Endometrial microvascular endothelial cells (primary cell): Measurements from ENCODE around the gene PRIM2. TPM values are rescaled to one million over a fixed set of nuclear protein-coding genes. Genes with fewer than 3 reads are reported as not detected.
"Not testable (repeated sequence)": the region's sequence is repeated elsewhere in the genome, so short reads cannot be mapped to it uniquely, and the experiment has no call there.

Experiments
- in situ Hi-C: cut with HindIII; loops from 2 replicates; pipeline ENCODE4 v1.10.0; 2017; ENCODE audit warnings: low sequenced_read_pairs, low pct_unique_long_range_greater_than_20kb; ENCODE audit errors: inconsistent ontology term
- total RNA-seq: library from RNA; depleted of rRNA; stranded (reverse); fragments of >200 nt; gene quantifications from one replicate; pipeline ENCODE4 v1.2.3, GENCODE V29; 2015; ENCODE audit errors: inconsistent ontology term

PRIM2 gene
- total RNA-seq, 1 donor from 2014 or later = 25.2 TPM

DNA sequence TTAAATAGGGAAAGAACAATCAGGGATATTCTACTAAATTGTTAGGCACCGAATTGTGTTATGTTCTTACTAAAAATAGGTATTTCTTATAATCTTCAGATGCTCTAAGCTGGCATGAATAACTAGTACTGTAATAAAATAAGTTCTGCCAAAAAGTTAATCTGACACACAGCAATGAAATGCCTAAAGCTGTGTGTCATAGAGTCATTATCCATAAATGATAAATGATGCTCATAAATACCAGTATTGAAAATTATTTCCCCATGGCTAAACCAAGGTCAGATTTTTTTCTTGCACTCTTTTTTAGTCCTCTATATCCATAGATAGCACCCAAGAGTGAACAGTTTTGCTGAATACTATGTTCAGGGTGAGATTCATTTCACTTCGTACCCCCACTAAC lies 11.7 kb upstream of the PRIM2 start:
- in situ Hi-C loops = no loop called here

DNA sequence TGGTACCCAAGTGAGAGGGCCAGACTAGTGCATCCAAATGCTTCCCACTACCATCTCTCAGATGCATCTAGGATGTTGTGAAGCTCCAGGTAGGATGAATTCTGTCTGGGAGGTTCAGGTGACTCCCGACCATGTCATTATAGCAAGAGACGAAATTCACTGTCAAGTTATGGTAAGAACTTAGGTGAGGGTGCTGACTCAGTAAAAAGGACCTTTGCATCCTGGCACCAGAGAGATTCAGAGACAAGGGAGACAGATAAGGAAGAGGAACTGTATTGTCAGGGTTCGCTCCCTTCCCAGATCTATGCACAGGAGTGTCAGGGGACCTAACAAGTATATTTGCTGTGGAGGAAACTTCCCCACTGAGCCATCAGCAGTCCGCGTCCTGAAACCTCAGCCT lies 11.2 kb upstream of the PRIM2 start:
- in situ Hi-C loops = no loop called here

DNA sequence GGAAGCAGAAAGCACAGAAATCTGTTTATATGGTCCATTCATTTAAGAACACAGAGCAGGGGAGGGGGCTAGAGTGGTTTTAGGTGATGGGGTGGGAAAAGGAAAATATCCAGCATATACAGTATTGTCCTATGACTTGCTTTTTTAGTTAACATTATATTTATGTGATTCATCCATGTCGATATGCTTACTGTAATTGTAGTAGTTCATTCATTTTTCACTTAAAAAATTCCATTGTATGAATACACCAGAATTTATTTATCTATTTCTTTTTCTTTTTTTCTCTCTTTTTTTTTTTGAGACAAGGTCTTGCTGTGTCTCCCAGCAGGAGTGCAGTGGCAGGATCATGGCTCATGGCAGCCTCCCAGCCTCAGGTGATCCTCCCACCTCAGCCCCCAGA lies 9.6 kb upstream of the PRIM2 start:
- in situ Hi-C loops = no loop called here

DNA sequence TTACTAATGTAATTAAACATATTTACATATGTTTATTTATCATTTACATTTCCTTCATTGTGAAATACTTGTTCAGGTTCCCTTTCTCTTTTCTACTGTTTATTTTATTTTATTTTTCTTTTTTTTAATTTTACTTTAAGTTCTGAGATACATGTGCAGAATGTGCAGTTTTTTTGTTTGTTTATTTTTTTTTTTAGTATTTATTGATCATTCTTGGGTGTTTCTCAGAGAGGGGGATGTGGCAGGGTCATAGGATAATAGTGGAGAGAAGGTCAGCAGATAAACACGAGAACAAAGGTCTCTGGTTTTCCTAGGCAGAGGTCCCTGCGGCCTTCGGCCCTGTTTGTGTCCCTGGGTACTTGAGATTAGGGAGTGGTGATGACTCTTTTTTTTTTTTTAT lies 8.7 kb upstream of the PRIM2 start:
- in situ Hi-C loops = not testable (repeated sequence)

DNA sequence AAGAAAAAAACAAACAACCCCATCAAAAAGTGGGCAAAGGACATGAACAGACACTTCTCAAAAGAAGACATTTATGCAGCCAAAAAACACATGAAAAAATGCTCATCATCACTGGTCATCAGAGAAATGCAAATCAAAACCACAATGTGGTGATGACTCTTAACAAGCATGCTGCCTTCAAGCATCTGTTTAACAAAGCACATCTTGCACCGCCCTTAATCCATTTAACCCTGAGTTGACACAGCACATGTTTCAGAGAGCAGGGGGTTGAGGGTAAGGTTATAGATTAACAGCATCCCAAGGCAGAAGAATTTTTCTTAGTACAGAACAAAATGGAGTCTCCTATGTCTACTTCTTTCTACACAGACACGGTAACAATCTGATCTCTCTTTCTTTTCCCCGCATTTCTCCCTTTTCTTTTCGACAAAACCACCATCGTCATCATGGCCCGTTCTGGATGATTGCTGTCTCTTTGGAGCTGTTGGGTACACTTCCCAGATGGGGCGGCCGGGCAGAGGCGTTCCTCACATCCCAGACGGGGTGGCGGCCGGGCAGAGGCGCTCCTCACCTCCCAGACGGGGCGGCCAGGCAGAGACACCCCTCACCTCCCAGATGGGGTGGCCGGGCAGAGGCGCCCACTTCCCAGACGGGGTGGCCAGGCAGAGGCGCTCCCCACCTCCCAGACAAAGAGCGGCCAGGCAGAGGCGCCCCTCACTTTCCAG lies 7.2 kb upstream of the PRIM2 start:
- in situ Hi-C loops = loop anchor here (10.0 kb wide), 1 partner anchor 405 kb away; no protein-coding TSS in a partner anchor

DNA sequence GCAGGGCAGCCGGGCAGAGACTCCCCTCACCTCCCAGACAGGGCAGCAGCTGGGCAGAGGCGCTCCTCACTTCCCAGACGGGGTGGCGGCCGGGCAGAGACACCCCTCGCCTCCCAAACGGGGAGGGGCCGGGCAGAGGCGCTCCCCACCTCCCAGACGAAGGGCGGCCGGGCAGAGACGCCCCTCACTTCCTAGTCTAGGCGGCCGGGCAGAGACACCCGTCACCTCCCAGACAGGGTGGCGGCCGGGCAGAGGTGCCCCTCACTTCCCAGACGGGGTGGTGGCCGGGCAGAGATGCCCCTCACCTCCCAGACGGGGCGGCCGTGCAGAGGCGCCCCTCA lies 6.6 kb upstream of the PRIM2 start:
- in situ Hi-C loops = loop anchor here (10.0 kb wide), 1 partner anchor 406 kb away; no protein-coding TSS in a partner anchor

DNA sequence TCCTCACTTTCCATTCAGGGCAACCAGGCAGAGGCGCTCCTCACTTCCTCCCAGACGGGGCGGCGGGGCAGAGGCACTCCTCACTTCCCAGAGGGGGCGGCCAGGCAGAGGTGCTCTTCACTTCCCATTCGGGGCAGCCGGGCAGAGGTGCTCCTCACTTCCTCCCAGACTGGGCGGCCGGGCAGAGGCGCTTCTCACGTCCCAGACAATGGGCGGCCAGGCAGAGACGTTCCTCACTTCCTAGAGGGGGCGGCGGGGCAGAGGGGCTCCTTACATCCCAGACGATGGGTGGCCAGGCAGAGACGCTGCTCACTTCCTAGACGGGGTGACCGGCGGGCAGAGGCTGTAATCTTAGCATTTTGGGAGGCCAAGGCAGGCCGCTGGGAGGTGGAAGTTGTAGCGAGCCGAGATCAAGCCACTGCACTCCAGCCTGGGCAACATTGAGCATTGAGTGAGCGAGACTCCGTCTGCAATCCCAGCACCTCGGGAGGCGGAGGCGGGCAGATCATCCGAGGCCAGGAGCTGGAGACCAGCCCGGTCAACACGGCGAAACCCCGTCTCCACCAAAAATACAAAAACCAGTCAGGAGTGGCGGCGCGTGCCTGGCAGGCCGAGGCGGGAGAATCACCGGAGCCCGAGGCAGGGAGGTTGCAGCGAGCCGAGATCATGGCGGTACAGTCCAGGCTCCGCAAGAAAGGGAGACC lies 6.0 kb upstream of the PRIM2 start:
- in situ Hi-C loops = loop anchor here (10.0 kb wide), 1 partner anchor 407 kb away; no protein-coding TSS in a partner anchor

DNA sequence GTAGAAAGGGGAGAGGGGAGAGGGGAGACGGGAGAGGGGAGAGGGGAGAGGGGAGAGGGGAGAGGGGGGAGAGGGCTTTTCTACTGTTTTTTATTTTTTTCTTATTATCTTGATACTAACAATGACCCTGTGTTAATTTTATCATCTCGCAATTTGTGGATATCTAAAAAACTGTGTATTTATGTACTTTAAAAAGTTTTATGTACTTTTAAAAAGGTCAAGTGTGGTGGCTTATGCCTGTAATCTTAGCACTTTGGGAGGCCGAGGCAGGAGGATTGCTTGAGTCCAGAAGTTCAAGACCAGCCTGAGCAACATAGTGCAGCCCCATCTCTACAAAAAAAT lies 5.5 kb upstream of the PRIM2 start:
- in situ Hi-C loops = loop anchor here (10.0 kb wide), 1 partner anchor 407 kb away; no protein-coding TSS in a partner anchor

DNA sequence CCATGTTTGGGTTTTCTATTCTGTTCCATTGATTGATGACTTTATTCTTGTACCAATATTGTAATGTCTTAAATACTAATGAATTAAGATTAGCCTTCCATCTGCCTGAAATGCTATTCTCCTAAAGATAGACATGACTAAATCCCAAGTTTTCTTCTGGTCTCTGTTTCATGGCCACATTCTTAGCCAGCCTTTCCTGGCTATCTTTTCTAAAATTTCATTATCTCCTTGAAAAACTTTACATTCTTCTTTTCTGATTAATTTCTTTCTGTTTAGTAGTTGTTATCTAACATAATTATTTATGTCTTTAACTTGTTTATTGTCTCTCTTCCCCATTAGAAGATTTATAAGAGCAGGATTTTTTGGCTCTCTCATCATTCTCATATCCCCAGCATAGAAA lies 4.4 kb upstream of the PRIM2 start:
- in situ Hi-C loops = loop anchor here (10.0 kb wide), 1 partner anchor 408 kb away; no protein-coding TSS in a partner anchor

DNA sequence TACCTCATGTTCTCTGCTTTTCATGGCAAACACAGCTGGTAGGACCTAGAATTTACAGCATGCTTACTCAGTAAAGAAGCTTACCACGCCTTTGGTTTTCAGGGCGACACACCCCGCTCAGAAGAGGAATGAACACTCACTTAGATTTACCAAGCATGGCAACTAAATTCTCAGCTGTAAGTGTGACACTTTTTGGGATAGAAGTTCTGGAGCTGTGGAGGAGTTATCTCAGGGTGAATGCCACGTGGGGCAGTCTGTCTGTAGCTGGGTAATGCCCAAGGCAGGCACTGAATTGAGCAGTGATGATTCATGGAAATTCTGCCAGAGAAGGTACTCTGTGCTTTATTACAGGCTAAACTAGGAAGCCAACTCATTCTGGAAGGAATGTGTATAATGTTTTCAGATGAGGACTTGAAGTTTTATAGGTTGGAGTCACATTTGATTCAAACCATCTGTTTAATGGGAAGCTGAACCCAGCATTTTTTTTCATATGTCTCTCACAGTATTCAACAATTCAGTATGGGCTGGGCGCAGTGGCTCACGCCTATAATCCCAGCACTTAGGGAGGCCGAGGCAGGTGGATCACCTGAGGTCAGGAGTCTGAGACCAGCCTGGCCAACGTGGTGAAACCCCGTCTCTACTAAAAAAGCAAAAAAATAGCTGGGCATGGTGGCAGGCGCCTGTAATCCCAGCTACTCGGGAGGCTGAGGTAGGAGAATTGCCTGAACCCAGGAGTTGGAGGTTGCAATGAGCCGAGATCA lies 3.5 kb upstream of the PRIM2 start:
- in situ Hi-C loops = loop anchor here (10.0 kb wide), 1 partner anchor 409 kb away; no protein-coding TSS in a partner anchor

DNA sequence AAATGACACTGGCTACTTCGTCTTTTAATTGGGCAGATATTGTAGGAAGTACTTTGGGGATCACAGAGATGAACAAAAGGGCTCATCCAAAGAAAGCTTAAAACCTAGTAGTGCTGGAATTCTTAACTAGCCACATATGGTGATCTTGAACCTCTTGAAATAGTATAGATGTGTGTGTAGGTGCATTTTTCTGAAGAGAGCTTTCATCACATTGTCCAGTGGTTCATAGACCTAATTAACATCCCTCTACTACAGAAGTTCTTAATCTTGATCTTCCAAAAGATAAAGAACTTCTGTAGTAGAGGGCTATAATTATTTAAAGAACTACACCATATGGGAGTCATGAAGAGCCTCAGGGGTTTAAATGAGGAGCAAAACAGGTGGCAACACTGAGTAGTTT lies 2.3 kb upstream of the PRIM2 start:
- in situ Hi-C loops = loop anchor here (10.0 kb wide), 1 partner anchor 410 kb away; no protein-coding TSS in a partner anchor

DNA sequence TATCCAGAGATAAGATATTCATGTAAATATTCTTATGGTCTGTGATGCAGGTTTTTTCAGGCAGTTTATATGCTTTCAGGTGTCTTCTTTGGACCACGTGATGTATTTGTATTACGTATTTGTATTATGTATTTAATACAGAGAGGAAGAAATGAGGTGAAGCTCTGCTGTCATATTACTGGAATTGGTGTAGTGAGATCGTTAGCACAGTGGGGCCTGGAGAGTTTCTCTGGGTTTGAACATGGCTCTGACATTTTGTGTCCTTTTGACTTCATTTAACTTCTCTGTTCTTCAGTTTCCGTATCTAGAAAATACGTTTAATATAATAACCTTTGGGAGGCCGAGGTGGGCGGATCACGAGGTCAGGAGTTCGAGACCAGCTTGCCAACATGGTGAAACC lies 1.6 kb upstream of the PRIM2 start:
- in situ Hi-C loops = loop anchor here (10.0 kb wide), 1 partner anchor 411 kb away; no protein-coding TSS in a partner anchor

DNA sequence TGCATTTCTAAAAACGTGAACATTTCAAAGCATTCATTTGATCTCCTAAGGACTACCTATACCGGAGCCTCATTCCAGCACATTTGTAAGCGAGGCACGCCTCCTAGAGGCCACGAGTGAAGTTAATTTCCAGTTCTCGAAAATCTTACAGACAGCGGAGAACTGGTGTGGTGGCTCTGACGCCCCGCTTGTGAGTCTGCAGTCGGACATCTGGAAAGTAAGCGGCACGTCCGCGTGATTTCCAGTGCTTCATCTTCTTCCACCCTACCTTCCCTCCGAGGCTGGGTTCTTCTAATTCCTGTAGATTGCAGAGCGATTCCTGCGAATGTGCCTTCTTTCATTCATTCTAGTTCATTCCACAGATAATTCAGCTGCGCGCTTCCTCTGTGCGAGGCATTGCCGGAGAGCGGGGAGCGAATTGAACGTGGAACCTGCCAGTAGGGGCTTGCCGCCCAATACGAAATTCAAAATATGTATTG lies 810 bp upstream of the PRIM2 start:
- in situ Hi-C loops = loop anchor here (10.0 kb wide), 1 partner anchor 412 kb away; no protein-coding TSS in a partner anchor

DNA sequence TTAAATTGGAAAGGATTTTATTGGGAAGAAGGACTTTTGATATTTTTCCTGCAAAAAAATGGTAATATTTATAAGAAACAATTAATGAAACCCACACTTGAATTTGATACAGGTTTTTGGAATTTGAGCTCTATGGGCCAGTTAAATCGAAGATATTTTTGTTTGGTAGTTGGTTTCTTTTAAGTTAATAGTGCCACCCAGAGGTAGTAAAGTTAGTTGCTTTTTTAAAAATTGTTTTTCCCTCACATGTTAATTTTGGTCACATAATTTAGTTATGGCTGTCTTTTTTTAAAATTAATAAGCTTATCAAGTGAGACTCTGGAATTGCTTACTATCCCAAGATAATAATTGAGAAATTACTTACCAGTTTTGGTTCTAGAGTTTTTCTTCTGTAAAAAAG lies 7.1 kb downstream of the PRIM2 start:
- in situ Hi-C loops = no loop called here

DNA sequence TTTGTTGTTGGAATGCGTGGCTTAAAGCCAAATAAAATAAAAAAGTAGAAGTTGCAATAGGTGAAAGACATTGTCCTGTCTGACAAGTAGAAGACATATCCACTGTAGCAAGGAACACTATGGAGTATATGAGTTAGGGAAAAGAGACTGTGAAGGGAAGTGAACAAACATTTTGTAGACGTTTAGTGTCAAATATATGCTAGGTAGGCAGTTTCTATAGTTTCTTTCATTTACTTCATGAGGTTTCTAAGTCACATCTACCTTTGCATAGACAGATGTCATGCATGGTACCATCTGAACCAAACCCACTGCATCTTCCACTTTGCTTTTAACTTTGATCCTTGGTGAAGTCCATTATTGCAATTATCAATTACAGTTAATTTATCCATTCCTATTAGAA lies 9.9 kb downstream of the PRIM2 start:
- in situ Hi-C loops = no loop called here

DNA sequence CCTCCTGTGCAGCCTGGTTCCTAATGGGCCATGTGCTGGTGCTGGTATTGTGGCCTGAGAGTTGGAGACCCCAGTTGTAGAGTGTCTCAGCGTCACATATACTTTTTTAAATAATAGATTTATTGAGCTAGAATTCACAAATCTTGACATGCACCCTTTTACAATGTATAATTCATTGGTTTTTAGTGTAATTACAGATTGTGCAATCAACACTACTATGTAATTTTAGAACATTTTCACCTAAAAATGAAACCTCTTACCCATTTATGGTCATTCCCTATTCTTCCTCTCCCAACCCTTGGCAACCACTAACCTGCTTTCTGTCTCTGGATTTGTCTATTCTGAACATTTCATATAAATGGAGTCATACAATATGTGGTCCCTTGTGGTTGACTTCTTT lies 10.6 kb downstream of the PRIM2 start:
- in situ Hi-C loops = no loop called here

DNA sequence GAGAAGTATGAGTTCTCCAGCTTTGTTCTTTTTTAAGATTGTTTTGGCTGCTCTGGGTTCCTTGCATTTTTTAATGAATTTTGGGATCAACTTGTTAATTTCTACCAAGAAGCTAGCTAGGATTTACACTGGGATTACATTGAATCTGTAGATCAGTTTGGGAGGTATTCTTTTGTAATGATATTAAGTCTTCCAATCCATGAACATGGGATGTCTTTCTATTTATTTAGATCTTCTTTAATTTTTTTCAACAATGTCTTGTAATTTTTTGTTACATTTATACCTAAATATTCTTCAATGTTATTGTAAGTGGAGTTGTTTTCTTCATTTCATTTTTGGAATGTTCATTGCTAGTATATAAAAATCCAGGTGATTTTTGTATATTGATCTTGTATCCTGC lies 12.5 kb downstream of the PRIM2 start:
- in situ Hi-C loops = no loop called here

DNA sequence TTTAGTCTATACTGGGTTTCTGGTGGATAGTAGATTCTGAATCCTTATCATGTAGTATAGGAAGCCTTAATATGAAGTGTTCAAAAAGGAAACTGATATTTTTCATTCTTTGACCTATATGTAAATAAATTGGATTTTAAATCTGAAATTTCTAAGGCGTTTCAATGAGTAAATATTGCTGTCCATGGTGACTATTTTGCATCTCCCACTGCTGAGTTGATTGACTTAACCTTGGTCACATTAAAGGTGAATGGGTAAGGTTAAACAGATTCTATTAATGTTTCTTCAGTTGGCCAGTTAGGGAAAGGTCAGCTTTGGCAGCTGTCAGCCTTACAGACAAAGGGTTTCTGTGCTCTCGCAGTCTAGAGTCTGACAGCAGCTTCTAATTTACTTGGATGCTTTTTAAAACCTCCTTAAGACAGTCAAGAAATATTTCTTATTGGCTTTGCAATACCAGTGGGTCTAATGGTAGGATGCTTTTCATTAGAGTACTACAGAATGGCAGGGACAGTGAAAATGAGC lies 24.8 kb downstream of the PRIM2 start:
- in situ Hi-C loops = no loop called here

DNA sequence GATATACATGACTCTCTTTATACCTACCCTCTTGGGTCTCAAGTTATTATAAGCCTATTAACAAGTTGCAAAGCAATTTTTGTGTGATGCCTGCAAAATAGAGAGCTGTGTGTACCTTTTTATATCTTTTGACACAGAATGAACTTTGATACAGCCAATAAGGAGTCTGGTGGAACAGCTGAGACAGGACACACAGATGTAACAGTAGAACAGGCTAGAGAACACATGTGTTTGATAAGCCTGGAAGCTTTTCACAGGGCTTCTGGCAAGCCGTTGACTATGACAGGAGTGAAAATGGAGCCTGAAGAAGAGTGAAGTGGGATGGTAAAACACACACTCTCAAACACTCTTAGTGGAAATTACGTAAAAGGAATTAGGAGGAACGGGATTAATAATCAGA lies 25.9 kb downstream of the PRIM2 start:
- in situ Hi-C loops = not testable (repeated sequence)
